Measurements from ENCODE around the gene ZBTB12.
A peak's percentile ranks its signal among the peaks of the same experiment; 100 is the strongest.
"Not testable (repeated sequence)": the region's sequence is repeated elsewhere in the genome, so short reads cannot be mapped to it uniquely, and the experiment has no call there.

Gene ZBTB12

DNA sequence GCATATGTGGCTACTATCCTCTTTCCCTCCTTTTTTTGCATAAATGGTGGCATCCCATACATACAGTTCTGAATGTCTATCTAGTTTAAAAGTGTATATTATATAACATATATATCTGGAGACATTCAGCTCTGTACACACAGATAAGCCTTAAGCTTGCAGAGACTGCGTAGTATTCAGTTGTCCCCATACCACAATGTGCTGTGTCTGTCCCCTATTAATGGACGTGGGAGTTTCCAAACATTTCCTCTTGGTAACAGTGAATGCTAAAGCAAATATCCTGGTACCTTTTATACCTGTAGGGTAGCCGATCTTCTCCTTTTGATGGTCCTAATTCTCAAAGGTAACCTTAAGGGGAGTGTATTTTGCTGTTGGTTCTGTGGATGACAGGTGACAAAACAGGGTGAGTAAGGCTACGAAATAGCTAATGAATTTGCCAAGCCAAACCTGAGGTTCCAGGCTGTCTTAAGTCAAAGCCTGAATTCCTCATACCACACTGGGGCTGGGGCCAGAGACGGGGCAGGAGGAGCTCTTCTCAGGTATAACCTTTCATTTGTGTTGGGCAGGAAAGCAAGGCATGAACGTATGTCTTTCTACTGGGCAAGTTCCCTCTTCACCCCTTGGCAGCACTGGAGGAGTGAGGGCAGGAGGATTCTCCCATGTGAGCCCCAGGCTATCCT, 17.9 kb upstream of the ZBTB12 start:
- DNase-seq, result no peak

DNA sequence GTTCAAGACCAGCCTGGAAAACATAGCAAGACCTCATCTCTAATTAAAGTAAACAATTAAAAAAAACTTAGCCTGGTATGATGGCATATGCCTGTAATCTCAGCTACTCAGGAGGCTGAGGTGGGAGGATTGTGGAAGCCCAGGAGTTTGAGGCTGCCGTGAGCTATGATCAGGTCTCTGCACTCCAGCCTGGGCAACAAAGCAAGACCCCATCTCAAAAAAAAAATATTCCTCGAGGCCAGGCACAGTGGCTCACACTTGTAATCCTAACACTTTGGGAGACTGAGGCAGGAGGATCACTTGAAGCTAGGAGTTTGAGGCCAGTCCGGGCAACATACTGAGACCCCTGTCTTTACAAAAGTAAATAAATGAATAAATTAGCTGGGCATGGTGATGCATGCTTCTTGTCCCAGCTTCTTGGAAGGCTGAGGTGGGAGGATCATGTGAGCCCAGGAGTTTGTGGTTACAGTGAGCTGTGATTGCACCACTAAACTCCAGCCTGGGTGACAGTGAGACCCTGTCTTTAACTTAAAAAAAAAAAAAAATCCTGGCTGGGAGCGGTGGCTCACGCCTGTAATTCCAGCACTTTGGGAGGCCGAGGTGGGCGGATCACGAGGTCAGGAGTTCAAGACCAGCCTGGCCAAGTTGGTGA, 16.3 kb upstream of the ZBTB12 start:
- DNase-seq, result no peak

DNA sequence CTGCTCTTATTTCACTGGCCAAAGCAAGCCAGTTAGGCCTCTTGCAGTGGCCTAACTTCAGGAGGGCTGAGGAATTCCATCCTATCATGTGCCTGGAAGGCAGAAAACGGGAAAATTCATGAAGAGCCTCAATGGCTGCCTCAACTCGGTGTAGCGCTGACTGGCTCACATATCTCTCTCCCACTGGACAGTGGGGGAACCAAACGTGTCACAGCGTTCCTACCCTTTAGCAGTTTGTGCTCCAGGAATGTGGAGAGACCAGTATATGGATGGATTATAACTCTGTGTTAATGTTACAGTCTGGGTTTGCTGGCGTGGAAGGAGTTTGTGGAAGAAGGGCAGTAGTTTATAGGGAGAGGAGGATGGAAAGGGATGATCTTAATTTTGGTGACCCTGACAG, 13.9 kb upstream of the ZBTB12 start:
- no peak for DNase-seq

DNA sequence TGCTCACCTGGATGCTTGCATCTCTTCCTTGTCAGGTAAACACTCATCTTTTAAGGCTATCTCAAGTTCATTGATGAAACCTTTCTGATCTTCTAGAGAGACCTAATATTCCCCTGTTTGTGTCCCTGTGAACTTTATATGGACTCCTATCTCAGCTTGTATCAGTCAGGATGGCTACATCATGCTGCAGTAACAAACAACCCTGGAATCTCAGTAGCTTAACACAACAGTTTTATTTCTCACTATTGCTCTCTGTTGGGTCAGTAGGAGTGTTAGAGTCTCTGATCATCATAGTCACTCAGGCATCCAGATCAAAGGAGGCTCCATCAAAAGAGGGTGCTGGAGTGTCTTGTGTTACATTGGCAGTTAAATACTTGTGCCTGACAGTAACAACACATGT, 13.5 kb upstream of the ZBTB12 start:
- no peak for DNase-seq

DNA sequence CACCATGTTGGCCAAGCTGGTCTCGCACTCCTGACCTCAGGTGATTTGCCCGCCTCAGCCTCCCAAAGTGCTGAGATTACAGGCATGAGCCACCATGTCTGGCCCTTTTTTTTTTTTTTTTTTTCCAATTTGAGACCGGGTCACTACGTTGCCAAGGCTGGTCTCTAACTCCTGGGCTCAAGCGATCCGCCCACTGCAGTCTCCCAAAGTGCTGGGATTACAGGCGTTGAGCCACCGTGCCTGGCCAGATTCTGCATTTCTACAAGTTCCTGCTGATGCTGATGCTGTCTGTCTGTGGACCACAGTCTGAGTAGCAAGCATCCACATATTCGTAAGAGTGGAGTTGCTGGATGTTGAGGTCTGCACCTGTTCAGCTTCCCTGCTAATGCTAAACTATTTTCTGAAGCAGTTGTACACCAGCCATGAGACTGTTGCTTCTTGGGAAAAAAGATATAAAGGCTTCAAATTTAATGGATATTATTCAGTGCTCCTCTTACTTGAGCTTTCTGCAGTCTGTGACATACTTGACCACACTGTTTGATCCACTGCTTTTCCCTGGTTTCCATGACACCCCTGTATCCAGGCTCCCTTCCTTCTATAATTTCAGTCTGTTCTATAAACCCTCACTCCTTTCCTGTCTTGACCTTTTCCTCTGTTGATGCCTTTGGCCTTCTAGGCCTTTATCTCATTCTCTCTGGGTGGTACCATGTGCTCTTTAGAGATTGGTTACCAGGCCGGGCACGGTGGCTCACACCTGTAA, 10.1 kb upstream of the ZBTB12 start:
- DNase-seq, result no peak

DNA sequence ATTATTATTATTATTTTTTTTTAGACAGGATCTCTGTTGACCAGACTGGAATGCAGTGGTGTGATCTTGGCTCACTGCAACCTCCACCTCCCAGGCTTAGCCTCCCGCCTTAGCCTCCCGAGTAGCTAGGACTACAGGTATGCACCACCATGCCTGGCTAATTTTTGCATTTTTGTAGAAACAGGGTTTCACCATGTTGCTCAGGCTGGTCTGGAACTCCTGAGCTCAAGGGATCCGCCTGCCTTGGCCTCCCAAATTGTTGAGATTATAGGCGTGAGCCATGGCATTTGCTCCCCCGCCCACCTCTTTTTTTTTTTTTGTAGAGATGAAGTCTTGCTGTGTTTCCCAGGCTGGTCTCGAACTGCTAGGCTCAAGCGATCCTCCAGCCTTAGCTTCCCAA, 7.4 kb upstream of the ZBTB12 start:
- not testable (repeated sequence) for DNase-seq

DNA sequence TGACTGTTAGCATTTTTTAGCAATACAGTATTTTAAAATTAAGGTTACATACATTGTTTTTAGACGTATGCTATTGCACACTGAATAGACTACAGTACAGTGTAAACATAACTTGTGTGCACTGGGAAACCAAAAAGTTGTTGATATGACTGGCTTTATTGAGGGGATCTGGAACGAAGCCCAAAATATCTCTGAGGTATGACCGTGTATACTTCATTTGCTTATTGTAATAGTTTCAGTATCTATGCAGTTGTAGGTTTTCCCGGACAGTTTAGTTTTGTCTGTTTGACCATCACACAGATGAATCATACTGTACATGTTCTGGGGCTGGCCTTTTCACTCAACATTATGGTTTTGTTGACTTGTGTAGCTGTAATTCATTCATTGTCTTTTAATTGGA, 6.9 kb upstream of the ZBTB12 start:
- no peak for DNase-seq

DNA sequence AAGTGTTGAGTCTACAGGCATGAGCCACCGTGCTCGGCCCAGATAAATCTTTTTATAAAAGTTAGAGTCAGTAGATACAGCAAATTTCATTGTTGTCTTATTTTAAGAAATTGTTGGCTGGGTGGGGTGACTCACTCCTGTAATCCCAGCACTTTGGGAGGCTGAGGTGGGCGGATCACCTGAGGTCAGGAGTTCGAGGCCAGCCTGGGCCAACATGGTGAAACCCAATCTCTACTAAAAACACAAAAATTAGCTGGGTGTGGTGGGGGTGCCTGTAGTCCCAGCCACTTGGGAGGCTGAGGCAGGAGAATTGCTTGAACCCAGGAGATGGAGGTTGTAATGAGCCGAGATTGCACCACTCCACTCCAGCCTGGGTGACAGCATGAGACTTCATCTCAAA, 6.4 kb upstream of the ZBTB12 start:
- not testable (repeated sequence) for DNase-seq

DNA sequence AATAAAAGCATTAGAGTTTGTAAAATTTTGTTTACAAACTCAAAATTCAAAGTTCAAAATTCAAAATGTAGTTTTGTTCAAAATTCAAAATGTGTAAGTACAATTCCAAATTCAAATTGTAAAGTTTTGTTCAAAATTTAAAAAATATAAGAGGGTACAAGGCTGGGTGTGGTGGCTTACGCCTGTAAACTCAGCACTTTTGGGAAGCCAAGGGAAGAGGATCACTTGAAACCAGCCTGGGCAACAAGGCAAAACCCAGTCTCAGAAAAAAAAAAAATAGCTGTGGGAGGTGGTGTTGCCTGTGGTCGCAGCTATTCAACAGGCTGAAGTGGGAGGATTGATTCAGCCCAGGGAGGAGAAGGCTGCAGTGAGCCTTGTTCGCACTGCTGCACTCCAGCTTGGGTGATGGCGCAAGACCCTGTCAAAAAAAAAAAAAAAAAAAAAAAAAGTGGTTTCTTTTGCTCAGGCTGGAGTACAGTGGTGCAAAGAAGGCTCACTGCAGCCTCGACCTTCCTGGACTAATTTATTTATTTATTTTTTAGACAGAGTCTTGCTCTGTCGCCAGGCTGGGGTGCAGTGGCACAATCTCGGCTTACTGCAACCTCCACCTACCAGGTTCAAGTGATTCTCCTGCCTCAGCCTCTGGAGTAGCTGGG, 5.4 kb upstream of the ZBTB12 start:
- DNase-seq, result peak; percentile 91 to 92

DNA sequence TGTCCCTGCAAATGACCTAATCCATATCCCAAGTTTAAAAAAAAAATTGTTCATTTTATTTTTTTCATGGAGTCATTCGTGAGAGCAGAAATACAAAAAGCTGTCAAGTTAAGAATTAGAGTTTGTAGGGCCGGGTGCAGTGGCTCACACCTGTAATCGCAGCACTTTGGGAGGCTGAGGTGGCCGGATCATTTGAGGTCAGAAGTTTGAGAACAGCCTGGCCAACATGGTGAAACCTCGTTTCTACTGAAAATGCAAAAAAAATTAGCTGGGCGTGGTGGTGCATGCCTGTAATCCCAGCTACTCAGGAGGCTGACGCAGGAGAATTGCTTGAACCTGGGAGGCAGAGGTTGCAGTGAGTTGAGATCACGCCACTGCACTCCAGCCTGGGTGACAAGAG, 4.8 kb upstream of the ZBTB12 start:
- DNase-seq, result not testable (repeated sequence)

DNA sequence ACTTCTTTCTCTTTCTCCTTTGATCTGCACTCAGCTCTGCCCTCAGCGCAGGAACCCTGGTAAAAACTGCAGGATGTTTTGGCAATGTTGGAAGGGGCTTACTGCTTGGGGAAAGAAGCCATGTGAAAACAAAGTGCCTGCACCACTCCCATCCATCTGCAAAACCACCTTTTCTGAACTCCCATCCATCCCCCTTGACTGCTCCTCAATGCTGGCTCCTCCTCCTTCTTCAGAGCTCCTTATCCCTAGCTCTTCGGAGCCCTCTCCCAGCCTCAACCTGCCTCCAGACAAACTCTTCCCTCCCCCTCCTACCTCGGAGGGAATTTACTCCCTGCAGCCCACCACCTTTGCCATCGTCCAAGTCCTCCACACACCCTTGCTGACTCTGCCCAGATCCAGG, 4.2 kb upstream of the ZBTB12 start:
- no peak for DNase-seq

DNA sequence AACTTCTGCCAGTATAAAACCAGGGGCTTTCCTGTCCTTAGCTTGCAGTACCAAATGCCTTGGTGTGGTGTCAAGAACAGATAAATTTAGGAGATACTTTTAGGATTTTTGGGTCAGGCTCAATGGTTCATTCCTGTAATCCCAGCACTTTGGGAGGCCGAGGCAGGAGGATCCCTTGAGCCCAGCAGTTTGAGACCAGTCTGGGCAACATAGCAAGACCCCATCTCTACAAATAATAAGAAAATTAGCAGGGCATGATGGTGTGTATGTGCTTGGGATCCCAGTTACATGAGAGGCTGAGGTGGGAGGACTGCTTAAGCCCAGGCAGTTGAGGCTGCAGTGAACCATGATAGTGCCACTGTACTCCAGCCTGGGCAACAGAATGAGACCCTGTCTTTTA, 3.2 kb upstream of the ZBTB12 start:
- no peak for DNase-seq

DNA sequence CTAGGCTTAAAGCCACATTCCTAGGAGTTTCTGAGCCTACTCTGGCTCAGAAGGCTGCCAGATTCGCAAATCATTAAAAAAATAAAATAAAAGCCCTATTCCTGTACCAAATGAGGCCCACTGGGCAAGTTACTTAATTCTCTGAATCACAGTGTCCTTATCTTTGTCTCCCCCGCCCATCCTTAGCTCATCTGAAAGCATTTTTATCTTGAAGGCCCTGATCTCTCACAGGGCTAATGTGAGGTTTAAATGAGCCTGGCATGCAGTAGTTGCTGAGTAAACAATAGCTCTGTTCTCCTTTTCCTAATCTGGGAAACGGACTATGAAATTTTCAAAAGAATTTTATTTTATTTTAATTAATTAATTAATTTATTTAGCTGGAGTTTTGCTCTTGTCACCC, 2.1 kb upstream of the ZBTB12 start:
- no peak for DNase-seq

DNA sequence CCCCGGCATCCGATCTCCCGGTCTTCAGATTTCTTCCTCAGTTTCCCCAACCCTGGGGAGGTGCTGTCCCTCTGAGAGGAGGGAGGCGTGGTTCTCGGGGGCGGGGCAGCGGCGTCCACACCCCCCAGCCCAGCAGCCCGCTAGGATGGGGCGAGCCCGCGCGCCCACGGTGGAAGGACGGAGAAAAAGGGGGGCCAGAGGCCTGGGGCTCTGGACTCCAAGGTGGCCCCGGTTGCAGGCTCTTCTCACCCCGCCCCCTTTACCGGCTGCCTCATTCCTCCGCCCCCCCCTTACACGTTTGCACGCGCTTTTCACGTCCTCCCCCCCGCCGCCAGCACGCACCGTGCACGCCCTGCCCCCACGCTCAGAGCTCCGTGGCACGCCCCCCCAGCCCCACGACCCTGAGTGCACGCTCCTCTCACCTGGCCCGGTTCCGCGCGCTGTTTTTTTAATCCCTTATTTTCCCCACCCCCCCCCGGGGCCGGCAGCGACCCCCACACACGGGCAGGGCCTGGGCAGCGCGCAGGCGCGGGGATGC, 402 bp downstream of the ZBTB12 start:
- peak; percentile 24 to 43 for DNase-seq

DNA sequence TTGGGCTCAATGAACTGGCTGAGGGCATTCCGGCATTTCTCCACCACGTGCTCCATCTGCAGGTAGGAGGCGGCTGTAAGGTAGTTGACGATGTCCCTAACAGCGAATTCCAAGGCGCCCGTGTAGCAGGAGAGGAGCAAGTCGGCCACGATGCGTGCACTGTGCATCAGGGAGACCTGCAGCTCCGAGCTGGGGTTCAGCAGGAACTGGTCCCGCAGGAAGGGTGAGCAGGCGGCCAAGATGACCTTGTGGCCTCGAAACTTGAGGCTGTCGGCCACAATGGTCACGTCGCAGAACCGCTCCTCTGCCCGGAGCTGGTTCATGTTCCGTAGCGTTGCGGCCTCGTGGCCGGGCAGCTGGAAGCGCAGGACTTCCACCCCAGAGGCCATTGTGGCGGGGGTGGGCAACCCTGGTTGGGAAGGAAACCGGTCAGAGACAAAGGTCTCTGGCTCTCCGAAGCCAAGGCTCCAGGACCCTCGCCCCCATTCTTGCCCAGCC, 920 bp downstream of the ZBTB12 start:
- no peak for DNase-seq

DNA sequence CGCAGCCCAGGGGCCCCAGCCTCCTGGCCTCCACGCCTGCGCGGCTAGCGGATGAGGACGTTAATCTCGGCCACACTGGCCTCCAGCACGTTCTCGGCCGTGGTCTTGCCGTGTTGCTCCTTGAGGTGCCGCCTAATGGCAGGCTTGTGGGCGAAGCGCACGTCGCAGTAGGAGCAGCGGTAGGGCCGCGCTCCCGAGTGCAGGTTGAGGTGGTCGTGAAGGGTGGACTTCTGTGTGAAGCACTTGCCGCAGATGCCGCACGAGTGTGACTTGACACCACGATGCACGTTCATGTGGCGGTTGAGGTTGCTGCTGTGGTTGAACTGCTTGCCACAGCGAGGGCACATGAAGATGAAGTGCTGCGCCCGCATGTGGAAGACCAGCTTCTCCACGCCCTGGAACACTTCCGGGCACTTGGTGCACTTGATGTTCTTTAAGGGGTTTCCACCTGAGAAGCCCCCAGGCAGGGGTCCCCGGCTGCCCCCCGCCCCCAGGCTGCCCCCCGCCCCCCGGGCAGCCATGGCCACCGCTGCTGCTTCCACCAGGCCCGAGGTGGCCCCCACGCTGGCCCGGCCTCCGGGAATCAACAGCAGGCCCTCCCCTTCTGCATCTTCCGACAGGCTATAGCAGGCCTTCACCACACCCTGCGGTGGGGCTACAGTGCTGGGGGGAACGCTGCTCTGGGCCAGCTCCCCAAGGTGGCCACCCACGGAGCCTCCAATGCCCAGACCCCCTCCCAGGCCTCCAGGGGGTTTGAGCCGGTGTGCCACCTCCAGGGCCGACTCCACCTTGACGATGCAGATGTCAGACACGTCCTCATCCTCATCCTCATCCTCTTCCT, 1.8 kb downstream of the ZBTB12 start:
- no peak for DNase-seq

DNA sequence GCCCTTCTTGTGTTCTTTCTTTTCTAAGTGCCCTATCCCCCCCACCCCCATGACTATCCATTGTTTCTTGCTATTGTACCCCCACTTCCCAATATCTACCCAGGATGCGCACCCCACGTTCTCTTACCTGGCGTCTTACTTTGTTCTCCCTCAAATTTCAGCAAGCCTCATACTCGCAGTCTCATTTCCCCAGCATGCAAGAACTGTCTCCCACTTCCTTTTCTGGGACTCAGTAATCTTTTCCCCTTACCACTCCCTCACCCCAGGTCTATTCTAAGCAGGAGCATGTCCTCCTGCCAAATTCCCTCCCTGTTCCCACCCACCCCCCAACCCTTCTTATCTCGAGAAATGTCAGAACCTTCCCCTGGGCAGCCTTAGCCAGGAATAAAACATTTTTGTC, 2.7 kb downstream of the ZBTB12 start:
- DNase-seq, result no peak

DNA sequence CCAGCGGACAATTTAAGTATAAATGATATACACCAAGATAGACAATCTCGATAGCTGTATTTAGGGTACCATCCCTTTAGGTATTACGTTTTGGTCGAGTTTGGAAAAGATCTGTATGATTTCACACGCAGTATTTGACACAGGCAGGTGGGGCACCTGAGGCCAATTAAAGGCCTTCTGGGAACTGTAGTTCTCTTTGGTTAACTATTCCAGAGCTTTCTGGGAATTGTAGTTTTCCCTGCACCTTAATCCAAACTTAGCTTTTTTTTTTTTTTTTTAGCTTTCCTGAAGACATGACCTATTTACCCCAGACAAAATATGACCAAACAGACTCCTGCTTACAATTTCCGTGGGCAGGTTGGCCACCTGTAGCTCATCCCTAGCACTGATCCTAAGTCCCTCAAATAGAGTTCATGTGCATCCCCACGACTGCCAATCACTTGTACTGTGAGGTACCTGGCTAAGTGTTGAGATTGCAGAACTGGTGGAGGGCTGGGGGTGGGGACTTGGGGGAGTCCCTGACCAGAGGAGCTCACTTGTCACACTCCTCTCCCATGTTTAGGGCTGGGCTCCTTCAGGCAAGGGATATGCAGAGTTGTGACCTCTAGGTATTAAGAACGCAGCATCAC, 3.4 kb downstream of the ZBTB12 start:
- peak; percentile 31 to 64 for DNase-seq

DNA sequence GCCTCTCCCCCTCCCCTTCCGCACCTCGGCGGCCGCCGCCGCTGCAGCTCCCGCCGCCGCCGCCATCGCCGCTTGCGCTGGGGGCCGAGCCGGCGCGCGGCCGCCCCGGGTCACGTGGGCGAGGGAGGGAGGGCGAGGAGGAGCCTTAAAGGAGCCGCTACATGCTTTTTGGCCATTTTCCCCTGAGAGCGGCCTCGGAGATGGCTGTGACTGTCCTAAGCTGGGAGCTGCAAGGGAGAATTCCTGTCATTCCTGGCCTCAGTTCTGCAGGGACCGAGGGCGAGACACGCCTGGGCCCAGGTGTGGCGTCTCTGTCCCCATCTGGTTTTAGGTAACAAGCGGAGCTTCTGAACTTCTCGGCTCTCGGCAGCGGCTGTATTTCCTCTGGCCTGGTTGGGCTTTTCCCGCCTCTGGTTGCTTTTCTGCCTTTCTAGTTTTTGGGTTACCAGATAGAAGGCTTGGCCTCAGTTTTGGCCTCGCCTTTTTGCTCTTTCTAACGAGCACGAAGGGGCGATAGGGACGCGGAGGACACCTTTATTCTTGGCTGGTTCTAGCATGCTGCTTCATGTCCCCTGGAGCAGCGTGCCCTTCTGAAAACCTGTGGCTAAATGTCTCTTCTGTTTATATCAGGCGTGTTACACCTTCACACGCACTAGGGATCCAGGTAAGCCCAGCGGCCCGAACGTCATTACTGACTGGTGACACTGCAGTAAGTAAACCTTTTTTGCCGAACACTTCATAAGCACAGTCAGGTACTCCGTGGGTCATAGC, 4.1 kb downstream of the ZBTB12 start, which contains the start of gene EHMT2:
Gene EHMT2, minus strand, starts transcription at position 87 of the 771 bp plus-strand sequence. Its CDS starts 21 bp downstream, at position 66.
- peak; percentile 83 to 90 for DNase-seq

DNA sequence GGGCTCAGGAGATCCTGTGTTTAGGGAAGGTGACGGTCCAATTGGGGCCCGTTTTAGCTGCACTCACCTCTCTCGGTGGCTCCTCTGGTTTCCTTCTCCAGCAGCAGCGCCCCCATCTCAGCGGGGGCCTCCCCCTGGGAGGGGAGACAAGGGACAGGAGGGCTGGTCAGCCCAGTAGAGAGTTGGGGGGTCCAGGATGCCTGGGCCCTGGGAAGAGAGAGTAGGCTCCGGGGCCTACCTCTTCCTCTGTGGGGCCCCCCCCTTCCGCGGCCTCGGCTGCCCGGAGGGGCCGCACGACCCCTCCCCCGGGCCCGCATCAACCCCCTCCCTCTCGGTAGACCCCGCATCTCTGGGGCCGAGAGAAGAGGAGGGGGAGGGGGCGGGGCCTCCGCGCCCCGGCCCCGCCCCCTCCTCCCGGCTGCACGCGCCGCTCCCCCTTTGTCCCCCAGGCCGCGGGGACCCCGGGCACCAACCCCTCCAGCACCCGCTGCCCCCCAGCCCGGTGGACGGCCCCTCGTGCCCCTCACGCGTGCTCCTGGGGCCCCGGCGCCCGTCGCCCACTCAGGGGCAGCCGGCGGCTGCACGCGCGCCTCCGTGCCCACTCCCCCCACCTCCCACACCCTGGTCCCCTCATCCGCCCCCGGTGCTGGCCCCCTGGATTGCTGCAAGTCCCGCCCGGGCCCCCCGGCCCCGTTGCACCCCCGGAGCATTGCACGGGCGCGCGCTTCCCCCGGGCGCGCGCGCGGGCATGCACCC, 4.9 kb downstream of the ZBTB12 start:
- DNase-seq, result no peak

Data from AML-193 (cell line).